GM15510 (cell line): ENCODE measurements around the gene ANKRD33.

Experiments
- POLR2A ChIP-seq: IDR thresholded peaks from 3 replicates; pipeline ENCODE4 v1.6.1; 2011; ENCODE audit warnings: borderline replicate concordance; ENCODE audit not compliant: insufficient read length; ENCODE audit errors: extremely low read depth

The ANKRD33 gene

DNA sequence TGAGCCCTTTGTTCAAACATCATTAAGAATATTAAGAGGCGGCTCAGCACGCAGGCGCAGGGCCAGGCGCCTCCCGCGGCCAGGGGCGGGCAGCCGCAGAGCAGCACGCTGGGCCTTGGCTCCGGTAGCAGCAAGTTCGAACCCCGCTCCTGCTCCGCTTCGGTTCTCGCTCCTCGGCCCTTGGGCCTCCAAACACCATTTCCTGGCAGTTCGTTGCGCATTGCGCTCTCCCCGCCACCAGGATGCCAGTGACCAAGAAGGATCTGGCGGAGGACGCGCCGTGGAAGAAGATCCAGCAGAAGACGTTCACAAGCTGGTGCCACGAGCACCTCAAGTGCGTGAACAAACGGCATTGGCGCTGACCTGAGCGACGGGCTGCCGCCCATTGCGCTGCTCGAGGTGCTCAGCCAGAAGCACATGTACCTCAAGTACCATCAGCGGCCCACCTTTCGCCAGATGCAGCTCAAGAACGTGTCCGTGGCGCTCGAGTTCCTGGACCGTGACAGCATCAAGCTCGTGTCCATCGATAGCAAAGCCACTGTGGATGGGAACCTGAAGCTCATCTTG, 12.5 kb downstream of the ANKRD33 start:
- no peak for TF ChIP-seq POLR2A

DNA sequence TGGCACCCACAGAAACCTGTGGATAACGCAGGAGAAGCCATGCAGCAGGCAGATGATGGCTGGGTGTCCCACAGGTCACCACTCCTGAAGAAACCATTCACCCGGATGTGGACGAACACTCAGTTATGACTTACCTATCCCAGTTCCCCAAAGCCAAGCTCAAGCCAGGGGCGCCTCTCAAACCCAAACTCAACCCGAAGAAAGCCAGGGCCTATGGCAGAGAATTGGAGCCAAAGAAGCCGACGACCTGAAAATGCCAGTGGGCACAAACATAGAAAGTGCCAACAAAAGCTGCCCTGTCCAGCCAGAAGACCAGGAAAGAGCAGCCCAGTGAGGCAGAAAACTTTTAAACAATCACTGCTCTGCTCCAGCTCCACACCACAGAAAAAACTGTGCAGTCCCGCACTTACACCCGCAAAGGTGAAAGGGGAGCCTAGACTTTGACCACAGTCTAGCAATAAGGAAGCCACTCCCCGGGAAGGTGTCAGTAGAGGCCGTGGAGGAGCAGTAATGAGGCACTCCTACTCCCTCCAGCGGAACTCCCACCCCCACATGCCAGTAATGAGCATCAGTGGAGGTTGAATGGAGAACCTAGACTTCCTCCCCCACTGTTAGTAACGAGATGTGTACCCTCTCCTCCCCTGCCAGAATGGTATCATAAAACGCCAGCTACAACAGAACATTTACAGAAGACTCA, 13.4 kb downstream of the ANKRD33 start:
- no peak for TF ChIP-seq POLR2A

DNA sequence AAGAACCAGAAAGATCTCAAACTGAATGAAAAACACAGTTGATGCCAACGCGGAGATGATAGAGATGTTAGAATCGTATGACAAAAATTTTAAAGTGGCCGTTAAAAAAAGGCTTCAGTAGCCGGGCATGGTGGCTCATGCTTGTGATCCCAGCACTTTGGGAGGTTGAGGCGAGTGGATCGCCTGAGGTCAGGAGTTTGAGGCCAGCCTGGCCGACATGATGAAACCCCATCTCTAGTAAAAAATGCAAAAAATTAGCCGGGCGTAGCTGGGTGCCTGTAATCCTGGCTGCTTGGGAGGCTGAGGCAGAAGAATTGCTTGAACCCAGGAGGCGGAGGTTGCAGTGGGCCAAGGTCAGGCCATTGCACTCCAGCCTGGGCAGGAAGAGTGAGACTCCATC, 14.0 kb downstream of the ANKRD33 start:
- TF ChIP-seq POLR2A, result no peak

DNA sequence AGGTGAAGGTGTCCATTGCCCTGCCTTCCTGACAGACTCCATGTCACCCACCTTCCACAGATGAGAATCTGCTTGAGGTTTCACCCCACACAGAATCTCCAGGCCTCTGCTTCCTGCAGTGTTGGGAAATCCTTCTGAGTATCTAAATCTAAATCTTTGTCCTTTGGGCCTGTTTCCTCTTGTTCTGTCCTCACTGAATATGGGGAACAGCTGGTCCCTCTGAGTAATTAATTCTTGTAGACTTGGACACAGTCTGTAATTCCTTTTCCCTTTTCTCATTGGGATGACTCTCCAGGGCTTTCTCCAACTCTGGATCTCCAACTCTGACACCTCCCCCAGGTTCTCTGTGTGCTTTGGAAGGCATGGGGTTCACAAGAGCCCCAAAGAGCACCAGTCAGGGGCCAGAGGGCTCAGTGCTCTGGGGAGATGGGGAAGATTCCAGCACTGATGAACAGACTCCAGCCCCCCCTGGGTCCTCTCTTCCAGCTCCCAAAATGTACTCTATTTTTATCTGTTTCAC, 17.1 kb downstream of the ANKRD33 start:
- no peak for TF ChIP-seq POLR2A

DNA sequence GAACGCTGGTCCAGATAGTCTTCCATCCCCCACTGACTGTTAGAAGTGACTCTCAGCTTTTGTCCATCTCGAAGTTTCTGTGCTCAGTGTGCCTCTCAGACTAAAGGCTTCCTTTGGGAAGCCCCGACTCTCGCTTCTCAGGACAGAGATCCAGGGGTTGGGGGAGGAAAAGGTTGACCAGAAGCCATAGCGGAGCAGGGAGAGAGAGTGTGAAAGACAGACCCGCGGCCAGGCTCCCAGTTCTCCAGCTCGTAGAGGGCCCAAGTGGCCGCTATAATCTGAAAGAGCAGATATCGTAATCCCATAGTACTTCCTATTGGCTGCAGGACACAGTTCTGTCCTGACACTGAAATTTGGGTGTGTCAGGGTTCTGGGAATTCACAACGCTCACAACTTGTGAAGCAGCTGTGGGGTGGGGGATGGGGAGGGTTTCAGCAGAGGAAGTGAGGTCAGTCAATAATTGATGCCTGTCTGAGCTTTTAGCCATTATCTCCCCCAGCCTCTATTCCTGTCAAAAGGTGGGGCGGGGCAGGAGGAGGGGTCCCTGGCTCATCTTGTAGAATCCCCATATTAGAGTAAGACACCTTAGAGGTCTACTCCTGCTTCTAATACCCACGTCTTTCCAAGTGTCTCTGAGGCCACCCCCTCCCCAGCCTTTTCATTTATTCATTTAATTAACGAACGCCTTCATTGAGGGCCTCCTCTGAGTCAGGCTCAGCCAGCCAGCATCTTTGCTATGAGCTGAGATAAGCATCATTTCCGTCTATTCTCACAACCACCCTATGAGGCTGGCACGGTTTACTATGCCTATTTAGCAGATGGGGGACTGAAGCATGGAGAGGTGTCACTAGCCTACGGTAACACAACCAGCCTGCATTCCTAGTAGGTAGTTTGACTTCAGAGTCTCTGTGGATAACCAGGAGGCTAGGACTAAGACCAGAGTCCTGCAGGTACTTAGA, 17.8 kb downstream of the ANKRD33 start:
- no peak for TF ChIP-seq POLR2A

DNA sequence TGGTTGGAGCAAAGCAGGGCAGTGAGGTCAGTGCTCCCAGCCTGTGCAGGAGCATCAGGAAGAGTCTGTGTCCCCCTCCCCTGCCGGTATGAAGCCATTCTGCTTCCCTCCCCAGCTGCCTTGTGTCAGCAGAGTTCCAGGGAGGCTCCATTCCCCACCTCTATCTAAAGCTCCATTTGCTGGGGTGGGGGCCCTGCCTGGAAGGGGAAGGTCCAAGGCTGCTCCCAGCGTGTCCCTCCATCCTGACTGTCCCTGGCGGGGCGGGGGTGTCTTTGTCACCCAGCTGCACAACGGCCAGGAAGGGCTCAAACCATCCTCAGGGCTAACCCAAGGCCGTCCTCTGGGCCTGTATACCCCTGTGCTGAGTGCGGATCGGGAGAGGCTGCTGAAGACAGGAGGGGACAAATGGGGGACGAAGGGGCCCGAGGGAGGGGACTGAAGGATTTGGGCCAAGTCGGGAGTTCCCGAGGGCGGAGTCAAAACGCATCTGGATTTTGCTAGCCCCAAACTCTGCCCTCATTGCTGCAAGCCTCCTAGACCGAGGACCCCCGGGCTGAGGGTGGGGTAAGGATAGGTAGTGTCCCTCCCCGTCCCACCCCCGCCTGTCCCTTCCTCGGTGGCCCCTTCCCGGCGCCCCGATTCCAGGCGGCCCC, 18.7 kb downstream of the ANKRD33 start:
- TF ChIP-seq POLR2A, result no peak

DNA sequence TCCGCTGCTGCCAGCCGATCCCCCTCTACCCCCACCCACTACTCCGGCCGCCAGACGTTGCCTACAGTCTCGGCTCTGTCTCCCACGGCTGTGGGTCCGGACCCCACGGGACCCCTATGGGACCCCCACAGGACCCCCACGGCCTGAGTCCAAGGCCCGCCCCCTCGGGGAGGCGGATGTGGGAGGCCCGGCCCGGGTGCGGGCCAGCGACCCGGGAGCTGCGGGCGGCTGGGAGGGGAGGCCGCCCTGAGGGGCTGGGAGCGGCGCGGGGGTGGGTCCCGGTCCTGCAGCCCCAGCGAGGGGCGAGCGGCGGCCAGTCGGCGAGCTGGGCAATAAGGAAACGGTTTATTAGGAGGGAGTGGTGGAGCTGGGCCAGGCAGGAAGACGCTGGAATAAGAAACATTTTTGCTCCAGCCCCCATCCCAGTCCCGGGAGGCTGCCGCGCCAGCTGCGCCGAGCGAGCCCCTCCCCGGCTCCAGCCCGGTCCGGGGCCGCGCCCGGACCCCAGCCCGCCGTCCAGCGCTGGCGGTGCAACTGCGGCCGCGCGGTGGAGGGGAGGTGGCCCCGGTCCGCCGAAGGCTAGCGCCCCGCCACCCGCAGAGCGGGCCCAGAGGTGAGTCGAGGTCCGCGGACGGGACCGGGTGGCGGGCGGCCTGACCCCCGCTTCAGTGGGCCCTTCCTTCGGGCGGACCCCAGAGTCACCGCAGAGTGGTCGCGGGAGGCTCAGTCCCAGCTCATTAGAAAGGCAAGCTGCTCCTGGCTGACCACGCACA, 19.4 kb downstream of the ANKRD33 start, which contains the start of gene ACVRL1:
Gene ACVRL1 (plus strand): TSS at position 422 of the 773 bp plus-strand sequence. CDS start 4,971 bp downstream, outside the sequence.
- no peak for TF ChIP-seq POLR2A

DNA sequence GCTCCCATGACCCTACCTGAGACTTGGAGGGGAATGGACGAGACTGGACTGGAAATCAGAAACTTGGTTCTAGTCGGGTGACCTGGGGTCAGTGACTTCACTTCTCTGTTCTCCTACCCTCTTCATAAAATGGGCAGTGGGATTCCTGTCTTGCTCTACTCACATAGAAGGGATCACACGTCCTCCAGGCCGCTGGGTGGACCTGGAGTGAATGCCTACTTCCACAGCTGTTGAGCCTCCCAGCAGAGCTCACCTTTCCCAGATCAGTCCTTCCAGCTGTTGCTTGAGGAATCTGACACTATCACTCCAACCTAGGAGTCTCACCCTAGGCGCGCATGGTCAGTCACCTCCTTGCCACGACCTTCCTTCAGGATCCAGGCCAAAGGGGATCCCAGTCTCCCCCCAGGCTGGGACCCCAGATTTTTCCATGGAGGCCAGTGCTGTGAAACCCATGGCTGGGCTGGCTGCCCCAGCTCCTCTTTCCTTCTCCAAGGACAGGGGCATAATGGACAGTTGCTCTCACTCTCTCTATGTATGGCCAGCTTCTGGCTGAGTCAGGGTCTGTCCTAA, 20.0 kb downstream of the ANKRD33 start:
- TF ChIP-seq POLR2A, result no peak

DNA sequence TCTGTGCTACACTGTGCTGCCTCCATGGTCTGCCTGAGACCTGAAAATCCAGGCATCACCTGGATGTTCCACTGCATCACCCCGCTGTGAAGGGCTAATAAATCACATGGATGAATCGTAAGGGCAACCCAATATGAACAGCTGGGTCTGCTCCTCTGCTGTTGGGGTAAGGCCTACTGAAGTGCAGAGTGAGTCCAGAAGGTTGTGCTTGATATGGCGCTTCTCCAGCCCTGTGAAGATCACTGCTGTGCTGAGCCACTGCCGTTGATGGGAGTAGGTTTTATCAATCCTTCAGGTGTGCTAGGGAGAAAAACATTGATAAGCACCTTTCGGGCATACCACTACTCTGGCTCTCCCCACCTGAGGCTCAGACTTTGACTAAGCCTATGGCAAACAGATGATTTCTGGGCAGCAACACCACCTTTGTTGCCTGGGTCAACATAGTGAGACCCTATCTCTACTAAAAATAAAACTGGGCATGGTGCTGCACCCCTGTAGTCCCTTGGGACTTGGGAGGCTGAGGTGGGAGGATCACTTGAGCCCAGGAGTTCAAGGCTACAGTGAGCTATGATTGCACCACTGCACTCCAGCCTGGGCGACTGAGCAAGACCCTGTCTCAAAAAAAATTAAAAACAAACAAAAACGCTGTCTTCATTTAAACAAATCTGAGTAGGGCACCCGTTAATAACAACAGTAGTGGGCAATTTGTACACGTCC, 21.1 kb downstream of the ANKRD33 start:
- no peak for TF ChIP-seq POLR2A

DNA sequence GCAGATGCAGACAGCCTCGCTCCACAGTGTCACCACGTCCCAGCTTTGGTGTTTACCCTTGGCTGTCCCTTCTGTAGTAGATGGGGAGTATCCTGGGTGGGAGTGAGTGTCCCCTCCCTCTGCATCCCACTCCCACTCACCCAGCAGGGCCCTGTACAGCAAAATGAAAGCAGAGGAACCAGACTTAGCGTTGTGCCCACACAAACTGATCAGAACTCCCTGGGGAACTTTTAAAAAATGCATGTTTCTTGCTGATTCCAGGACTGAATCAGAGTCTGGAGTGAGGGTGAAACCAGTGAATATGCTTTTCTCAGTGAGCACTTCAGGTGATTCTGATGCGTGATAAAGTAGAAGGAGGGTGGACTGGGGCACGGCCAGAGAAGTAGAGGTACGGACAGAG, 22.3 kb downstream of the ANKRD33 start:
- no peak for TF ChIP-seq POLR2A

DNA sequence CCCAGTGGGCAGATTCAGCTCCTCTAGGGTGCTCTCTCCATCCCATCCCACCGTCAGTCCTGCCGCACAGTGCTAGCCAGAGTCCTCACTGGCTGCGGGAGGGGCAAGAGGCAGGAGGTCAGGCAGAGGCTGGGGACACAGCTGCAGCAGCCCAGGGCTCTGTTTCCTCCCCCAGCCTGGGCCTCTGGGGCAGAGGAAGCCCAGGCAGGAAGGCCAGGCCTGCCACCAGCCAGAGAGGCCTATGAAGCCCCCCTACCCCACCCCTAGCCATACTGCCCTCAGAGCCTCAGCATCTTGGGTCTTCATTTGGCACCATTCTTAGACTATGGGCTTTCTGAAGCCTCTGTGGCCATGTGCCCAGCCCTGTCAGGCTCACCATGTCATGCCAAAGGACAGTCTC, 22.8 kb downstream of the ANKRD33 start:
- TF ChIP-seq POLR2A, result no peak

DNA sequence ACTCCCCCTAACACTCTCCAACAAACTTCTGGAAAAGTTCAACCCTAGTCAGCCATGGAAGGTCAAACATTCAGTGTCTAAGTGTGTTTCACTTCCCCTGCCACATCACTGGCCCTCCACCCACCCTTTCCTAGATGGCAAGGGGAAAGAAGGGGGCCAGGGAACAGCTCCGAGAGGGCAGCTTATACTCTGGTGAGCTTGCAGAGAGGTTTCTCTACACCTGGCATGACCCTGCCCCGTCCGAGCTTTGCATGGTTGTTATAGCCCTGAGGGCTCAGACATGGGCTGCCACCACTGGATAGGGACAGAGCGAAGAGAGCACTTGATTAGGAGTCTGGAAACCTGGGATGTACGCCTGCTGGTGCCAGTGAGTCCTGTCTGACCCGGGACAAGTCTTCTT, 23.4 kb downstream of the ANKRD33 start:
- no peak for TF ChIP-seq POLR2A
